GM12891 (cell line): ENCODE measurements around the gene CRKL.
"Not testable (repeated sequence)": the region's sequence is repeated elsewhere in the genome, so short reads cannot be mapped to it uniquely, and the experiment has no call there.

ENCODE experiments used
- DNase-seq: peaks from one replicate; pipeline ENCODE4 v3.0.0; 2011; ENCODE audit warnings: low spot score; ENCODE audit not compliant: insufficient read length
- FAIRE-seq: peaks from 2 replicates; lab custom pipeline; 2011; peaks lifted over from hg19 to GRCh38; lab: Jason Lieb, UNC
- PAX5 ChIP-seq: IDR thresholded peaks from 2 replicates; pipeline ENCODE4 v1.6.1; 2011; ENCODE audit warnings: low read length, moderate library complexity, mild to moderate bottlenecking; ENCODE audit not compliant: insufficient read depth, severe bottlenecking
- POLR2A ChIP-seq: IDR thresholded peaks from 2 replicates; pipeline ENCODE4 v1.6.1; 2011; ENCODE audit warnings: low read depth, low read length, control low read depth
- POLR2AphosphoS5 ChIP-seq: IDR thresholded peaks from 2 replicates; pipeline ENCODE4 v1.6.1; 2011; ENCODE audit warnings: low read depth, low read length, control low read depth
- POU2F2 ChIP-seq: IDR thresholded peaks from 2 replicates; pipeline ENCODE4 v1.6.1; 2011; ENCODE audit warnings: low read depth, mild to moderate bottlenecking, control low read depth, low read length, moderate library complexity
- SPI1 ChIP-seq: IDR thresholded peaks from 2 replicates; pipeline ENCODE4 v1.6.1; 2011; ENCODE audit warnings: low read depth, low read length, control low read depth
- TAF1 ChIP-seq: IDR thresholded peaks from 2 replicates; pipeline ENCODE4 v1.6.1; 2011; ENCODE audit warnings: low read depth, low read length, control low read depth

Gene CRKL

GRCh38 chr22:20899827-20900423 is 17.3 kb upstream of the CRKL start:
- no peak for DNase-seq
- TF ChIP-seq PAX5 (no peak), SPI1 (no peak), POU2F2 (no peak), POLR2AphosphoS5 (no peak), POLR2A (no peak), TAF1 (no peak)
- no peak for FAIRE-seq

DNA sequence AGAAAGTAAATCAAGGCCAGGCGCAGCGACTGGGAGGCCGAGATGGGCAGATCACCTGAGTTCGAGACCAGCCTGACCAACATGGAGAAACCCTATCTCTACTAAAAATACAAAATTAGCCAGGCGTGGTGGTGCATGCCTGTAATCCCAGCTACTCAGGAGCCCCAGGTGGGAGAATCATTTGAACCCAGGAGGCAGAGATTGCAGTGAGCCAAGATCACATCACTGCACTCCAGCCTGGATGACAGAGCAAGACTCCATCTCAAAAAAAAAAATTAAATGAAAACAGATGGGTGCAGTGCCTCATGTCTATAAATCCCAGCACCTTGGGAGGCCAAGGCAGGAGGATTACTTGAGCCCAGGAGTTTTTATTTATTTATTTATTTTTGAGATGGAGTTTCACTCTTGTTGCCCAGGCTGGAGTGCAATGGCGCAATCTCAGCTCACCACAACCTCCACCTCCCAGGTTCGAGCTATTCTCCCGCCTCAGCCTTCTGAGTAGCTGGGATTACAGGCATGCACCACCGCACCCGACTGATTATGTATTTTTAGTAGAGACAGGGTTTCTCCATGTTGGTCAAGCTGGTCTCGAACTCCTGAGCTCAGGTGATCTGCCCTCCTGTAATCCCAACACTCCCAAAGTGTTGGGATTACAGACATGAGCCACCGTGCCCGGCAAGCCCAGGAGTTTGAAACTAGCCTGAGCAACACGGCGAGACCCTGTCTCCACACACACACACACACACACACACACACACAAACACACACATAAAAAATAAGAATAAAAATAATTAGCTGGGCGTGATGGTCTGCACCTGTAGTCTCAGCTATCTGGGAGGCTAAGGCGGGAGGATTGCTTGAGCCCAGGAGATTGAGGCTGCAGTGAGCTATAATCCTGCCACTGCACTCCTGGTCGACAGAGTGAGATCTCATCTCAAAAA is 15.8 kb upstream of the CRKL start:
- FAIRE-seq, DNase-seq: not testable (repeated sequence)

GRCh38 chr22:20903093-20903492 is 14.1 kb upstream of the CRKL start:
- no peak for TF ChIP-seq PAX5
- no peak for TF ChIP-seq POLR2AphosphoS5
- no peak for TF ChIP-seq TAF1
- TF ChIP-seq POLR2A: no peak
- no peak for TF ChIP-seq SPI1
- TF ChIP-seq POU2F2: no peak
- DNase-seq (no peak), FAIRE-seq (no peak)

DNA sequence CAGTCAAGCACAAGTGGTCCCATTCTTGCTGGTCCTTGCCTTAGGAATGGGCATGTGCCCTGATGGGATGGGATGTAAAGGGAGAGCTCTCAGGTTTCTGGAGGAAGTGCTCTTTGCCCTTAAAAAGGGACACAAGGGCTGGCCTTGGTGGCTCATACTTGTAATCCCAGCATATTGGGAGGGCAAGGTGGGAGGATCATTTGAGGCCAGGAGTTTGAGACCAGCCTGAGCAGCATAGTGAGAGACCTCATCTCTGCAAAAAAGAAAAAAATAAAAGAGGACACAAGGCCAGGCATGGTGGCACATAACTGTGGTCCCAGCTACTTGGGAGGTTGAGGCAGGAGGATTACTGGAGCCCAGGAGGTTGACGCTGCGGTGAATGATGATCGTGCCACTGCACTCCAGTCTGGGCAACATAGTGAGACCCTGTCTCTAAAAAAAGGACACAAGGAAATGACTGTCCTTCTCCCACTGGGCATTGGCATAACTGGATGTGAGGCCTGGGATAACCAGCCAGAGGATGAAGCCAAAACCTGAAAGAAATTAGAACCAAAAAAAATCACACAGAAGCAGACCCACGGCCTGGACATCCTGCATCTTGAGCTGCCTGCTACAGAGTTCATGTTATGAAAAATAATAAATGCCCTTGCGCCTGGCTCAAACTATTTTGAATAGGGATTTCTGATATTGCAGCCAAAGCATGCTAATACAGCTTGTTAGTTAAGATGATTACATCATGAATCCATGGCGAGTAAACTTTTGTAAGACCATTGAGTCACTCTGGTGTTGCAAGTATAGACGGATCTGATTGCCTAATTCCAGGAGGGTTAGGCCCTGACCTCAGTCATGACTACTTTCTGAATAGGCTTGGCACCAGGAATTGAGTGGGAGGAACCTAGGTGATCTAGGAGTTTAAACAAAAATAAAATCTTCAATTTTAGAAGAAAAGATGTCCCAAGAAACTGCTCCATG is 12.9 kb upstream of the CRKL start:
- FAIRE-seq: no peak
- no peak for DNase-seq
- no peak for TF ChIP-seq SPI1
- no peak for TF ChIP-seq TAF1
- no peak for TF ChIP-seq POLR2AphosphoS5
- TF ChIP-seq POU2F2: no peak
- TF ChIP-seq PAX5: no peak
- TF ChIP-seq POLR2A: no peak

DNA sequence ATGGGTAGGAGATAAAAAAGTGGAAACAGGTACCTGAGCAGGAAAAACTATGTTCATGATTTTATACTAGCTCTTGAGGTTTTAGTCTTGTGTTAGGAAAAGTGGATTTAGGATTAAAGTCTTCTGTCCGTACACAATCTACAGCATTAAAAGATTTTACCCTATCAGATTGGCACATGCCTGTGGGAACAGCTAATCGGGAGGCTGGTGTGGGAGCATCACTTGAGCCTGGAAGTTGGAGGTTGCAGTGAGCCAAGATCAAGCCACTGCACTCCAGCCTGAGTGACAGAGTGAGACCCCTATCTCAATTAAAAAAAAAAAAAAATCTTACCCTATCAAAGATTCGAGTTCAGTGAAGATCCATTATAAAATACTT is 12.2 kb upstream of the CRKL start:
- DNase-seq (no peak), FAIRE-seq (no peak)
- no peak for TF ChIP-seq SPI1
- no peak for TF ChIP-seq TAF1
- no peak for TF ChIP-seq POU2F2
- no peak for TF ChIP-seq PAX5
- TF ChIP-seq POLR2AphosphoS5: no peak
- TF ChIP-seq POLR2A: no peak

DNA sequence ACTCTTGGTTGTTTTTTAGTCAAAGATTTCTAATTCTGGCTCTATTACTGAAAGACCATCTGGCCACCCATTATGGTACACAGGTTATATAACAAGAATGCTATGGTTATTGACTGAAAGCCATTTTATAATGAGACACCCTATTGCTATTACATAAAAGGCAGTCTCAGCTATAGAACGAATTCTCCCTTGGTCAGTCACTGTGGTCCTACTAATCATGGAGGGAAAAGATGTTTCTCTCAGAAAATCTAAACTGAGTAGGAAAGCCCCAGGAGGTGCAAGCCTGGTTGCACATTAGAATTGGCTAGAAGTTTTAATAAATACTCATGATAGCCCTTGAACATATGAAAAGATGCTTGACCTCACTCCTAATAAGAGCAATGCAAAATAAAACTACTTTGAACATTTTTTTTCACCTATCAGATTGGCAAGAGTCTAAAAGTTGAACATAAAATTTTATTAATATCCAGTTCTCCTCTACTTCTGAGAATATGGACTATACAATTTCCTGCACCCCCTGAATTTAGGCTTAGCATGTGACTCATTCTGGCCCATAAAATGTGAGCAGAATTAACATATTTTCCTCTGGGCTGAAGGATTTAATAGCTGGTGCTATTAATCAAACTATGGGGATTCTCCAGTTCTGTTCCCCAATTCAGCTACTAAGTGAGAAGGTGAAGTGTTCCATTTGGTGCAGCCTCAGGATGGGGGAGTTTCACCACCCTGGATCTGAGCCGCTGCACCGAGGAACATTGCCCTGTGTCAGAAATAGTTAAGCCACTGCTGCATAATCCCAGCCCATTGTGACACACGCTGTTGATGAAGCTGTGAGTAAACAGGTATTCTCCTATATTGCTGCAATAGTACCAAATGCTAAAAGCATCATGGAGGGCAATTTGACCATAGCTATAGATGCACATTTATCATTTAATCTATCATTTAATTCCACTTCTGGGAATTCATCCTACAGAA is 11.5 kb upstream of the CRKL start:
- TF ChIP-seq PAX5: no peak
- no peak for TF ChIP-seq POLR2AphosphoS5
- TF ChIP-seq SPI1: no peak
- no peak for TF ChIP-seq TAF1
- TF ChIP-seq POU2F2: no peak
- TF ChIP-seq POLR2A: no peak
- DNase-seq (no peak), FAIRE-seq (no peak)

DNA sequence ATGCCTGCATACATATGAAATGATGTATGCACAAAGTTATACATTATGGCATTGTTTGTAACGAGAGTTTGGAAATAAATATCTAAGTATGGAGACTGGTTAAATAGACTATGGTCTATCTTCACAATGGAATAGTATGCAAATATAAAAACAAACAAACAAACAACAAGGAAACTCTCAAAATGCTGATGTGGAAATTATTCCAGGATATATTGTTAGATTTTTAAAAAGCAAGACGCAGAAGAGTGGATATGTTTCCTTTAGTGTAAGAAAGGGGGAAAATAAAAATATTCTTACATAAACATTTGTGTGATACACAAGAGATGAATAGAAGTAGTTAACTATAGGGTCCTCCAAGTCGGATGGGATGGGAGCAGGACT is 10.8 kb upstream of the CRKL start:
- no peak for FAIRE-seq
- no peak for TF ChIP-seq SPI1
- DNase-seq: no peak

GRCh38 chr22:20908717-20909116 is 8.5 kb upstream of the CRKL start:
- DNase-seq, FAIRE-seq: not testable (repeated sequence)

- DNase-seq: no peak
Measured at GRCh38 chr22:20909543-20910303, 7.5 kb upstream of the CRKL start.

More at GRCh38 chr22:20909543-20910303, 7.5 kb upstream of the CRKL start:
- TF ChIP-seq POLR2AphosphoS5: no peak
- TF ChIP-seq POLR2A: no peak
- no peak for TF ChIP-seq PAX5
- TF ChIP-seq SPI1: no peak
- no peak for FAIRE-seq
